Stimulated activated naive CD4-positive, alpha-beta T cell (primary cell): Measurements from ENCODE around the gene PTCHD4.
"Not testable (repeated sequence)": the region's sequence is repeated elsewhere in the genome, so short reads cannot be mapped to it uniquely, and the experiment has no call there.

Source experiments
- DNase-seq, 6 experiments: peaks; one replicate each; lab custom pipeline; 2025; lab: John Stamatoyannopoulos, UW

PTCHD4 gene

GRCh38 chr6:48111143-48111506 lies at the start of gene PTCHD4:
PTCHD4 (minus strand) TSS chr6:48111197; CDS start chr6:48068957, 42,240 bp downstream.
- DNase-seq = no peak

GRCh38 chr6:48151142-48151541 lies 40.1 kb upstream of the PTCHD4 start:
- DNase-seq = no peak

- DNase-seq = no peak
Measured at GRCh38 chr6:48150701-48151100, 39.7 kb upstream of the PTCHD4 start.

- no peak for DNase-seq
Measured at GRCh38 chr6:48147051-48147450, 36.1 kb upstream of the PTCHD4 start.

- DNase-seq = no peak
Measured at GRCh38 chr6:48144021-48144420, 33.0 kb upstream of the PTCHD4 start.

- DNase-seq = no peak
Measured at GRCh38 chr6:48141975-48142374, 31.0 kb upstream of the PTCHD4 start.

GRCh38 chr6:48139818-48140614 lies 29.0 kb upstream of the PTCHD4 start:
- no peak for DNase-seq

- no peak for DNase-seq
Measured at GRCh38 chr6:48136856-48137255, 25.9 kb upstream of the PTCHD4 start.

- no peak for DNase-seq
Measured at GRCh38 chr6:48135323-48136084, 24.5 kb upstream of the PTCHD4 start.

GRCh38 chr6:48134246-48134645 lies 23.2 kb upstream of the PTCHD4 start:
- DNase-seq = no peak

GRCh38 chr6:48123601-48124000 lies 12.6 kb upstream of the PTCHD4 start:
- no peak for DNase-seq

GRCh38 chr6:48121983-48122749 lies 11.2 kb upstream of the PTCHD4 start:
- not testable (repeated sequence) for DNase-seq

GRCh38 chr6:48116699-48117645 lies 6.0 kb upstream of the PTCHD4 start:
- DNase-seq = no peak

- no peak for DNase-seq
Measured at GRCh38 chr6:48113130-48113529, 2.1 kb upstream of the PTCHD4 start.

- no peak for DNase-seq
Measured at GRCh38 chr6:48111575-48111974, 578 bp upstream of the PTCHD4 start.

- no peak for DNase-seq
Measured at GRCh38 chr6:48110436-48111142, 408 bp downstream of the PTCHD4 start.

- no peak for DNase-seq
Measured at GRCh38 chr6:48109944-48110343, 1.1 kb downstream of the PTCHD4 start.

- DNase-seq = not testable (repeated sequence)
Measured at GRCh38 chr6:48102476-48103195, 8.4 kb downstream of the PTCHD4 start.

- DNase-seq = no peak
Measured at GRCh38 chr6:48101290-48101689, 9.7 kb downstream of the PTCHD4 start.

GRCh38 chr6:48100588-48100895 lies 10.5 kb downstream of the PTCHD4 start:
- DNase-seq = no peak
